Activated CD8-positive, alpha-beta T cell treated with anti-CD3 and anti-CD28 coated beads, Interleukin-2, amount 10 ng/mL, durations not matched to agents 7 days and 5 days (primary cell): ENCODE data around the gene DCTN3. TPM values are rescaled to one million over a fixed set of nuclear protein-coding genes. Genes with fewer than 3 reads are reported as not detected.

Experiments used
- ATAC-seq: fragments of 150-1000 bp; cut with Tn5 transposase; one replicate; pipeline ENCODE4 v1.10.0; 2021; ENCODE audit warnings: moderate library complexity
- CTCF ChIA-PET: fragments of 350-600 bp; sonication (Branson Sonifier 250); formaldehyde crosslinking; loops from one replicate; lab custom pipeline; 2021; ENCODE audit warnings: antibody characterized with exemption; lab: Charles Lee
- POLR2A ChIA-PET: fragments of 350-600 bp; sonication (Branson Sonifier 250); formaldehyde crosslinking; loops from one replicate; lab custom pipeline; 2021; ENCODE audit warnings: antibody characterized with exemption; lab: Charles Lee
- DNase-seq: peaks from one replicate; pipeline ENCODE4 v3.0.0-alpha.2; 2020
- H3K27ac Mint-ChIP-seq: one replicate; pipeline ENCODE4 v1.8.0; 2021; ENCODE audit warnings: mild to moderate bottlenecking, mixed read lengths
- H3K27me3 Mint-ChIP-seq: one replicate; pipeline ENCODE4 v1.8.0; 2021; ENCODE audit warnings: low read depth, mixed read lengths
- H3K36me3 Mint-ChIP-seq: one replicate; pipeline ENCODE4 v1.8.0; 2021; ENCODE audit warnings: low read depth, mixed read lengths
- H3K4me1 Mint-ChIP-seq: one replicate; pipeline ENCODE4 v1.8.0; 2021; ENCODE audit warnings: low read depth, mixed read lengths
- H3K4me3 Mint-ChIP-seq: one replicate; pipeline ENCODE4 v1.8.0; 2021; ENCODE audit warnings: mild to moderate bottlenecking, mixed read lengths
- H3K9me3 Mint-ChIP-seq: one replicate; pipeline ENCODE4 v1.8.0; 2022; ENCODE audit warnings: mixed read lengths; ENCODE audit not compliant: insufficient read depth
- total RNA-seq, 2 experiments: library from RNA; stranded (reverse); gene quantifications; one replicate each; pipeline ENCODE4 v1.2.3, GENCODE V29; 2021

The DCTN3 gene
- total RNA-seq, 2 experiments from 2014 or later: 134 to 140 TPM

DNA sequence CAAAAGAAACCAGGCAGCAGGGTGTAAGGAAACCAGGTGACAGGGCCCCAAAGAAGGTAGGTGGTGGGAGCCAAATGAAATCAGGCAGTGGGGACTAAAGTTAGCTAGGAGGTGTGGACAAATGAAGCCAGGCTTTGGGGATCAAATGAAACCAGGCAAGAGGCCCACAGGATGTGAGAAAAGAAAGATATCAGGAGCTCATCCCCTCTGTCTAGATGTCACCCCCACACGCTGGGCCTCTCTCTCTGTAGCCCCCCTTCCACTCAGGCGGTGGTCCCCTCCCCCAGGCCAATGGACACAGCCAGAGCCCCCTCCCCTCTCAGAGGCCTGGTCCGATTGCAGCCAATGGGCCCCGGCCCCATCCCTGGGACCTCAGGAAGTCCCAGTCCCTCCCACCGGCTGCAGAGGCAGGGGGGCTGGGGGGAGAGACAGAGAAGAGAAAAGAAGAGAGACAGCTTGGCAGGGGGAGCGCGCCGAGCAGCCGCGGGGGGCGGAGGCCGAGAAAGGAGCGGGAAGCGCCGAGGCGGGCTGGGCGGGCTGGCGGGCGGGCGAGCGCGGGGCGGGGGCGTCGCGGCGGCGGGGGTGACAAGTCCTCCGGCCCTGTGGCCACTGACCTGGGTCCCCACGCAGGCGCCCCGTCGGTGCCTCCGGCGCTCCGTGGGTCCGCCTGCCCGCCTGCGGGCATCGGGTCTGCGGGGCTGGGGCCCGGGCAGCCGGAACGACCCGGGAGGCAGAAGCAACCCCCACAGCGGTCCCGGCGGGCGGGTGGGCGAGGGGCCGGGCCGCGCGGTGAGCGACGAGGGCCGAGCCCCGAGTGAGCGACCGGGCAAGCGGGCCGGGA, 42.7 kb downstream of the DCTN3 start:
- no peak overlapping the region for H3K4me3 Mint-ChIP-seq

DNA sequence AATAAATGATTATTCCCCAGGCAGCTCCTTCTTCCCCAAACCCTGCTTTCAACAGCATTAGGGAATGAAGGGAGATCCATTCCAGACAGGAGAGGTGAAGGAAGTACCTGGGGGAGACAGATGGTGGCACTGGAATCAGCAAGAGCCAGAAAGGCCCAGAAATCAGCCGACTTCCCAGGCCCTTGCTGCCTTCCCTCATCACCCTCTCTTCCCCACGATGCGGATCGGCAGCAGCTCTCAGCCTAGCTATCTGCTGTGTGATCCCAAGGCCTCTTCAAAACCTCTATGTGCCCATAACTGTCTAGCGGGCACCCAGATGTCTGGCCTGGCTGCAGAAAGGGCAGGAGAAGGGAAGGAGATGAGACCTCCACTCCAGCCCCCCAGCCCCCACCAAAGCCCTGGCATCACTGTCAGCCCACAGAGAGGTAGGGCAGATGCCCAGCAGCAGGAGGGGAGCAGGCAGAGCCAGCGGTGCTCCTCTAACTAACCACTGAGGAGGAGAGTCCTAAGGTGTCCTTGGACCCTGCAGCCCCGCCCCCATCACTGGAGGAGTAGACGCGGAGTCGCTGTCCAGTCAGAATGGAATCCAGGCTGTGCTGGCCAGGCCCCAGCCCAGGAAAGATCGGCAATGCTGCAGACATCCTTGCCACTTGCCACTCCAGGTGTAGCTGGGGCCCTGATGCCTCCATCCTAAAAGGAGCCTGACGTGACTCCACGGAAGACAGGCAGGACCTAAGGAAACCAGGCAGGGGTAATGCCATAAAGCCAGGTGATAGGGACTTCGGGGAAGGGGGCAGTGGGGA, 43.5 kb downstream of the DCTN3 start:
- POLR2A ChIA-PET: no interaction called here
- Mint-ChIP-seq H3K4me1 (peaks cover 5% of the 10 kb centered on the region), H3K27ac (no peak overlapping the region), H3K36me3 (no peaks in the 10 kb centered on the region), H3K4me3 (no peak overlapping the region), H3K27me3 (peaks cover 52% of the 10 kb centered on the region), H3K9me3 (no peaks in the 10 kb centered on the region)
- ATAC-seq: no peak
- CTCF ChIA-PET: no interaction called here
- DNase-seq: no peak

More for the DNA sequence above, 42.7 kb downstream of the DCTN3 start:
- Mint-ChIP-seq H3K9me3 (no peaks in the 10 kb centered on the region), H3K36me3 (no peaks in the 10 kb centered on the region), H3K4me1 (peaks cover 5% of the 10 kb centered on the region), H3K27ac (no peak overlapping the region), H3K27me3 (peaks cover 55% of the 10 kb centered on the region)
- no peak for ATAC-seq
- ChIA-PET CTCF (no interaction called here), POLR2A (no interaction called here)
- DNase-seq: no peak

DNA sequence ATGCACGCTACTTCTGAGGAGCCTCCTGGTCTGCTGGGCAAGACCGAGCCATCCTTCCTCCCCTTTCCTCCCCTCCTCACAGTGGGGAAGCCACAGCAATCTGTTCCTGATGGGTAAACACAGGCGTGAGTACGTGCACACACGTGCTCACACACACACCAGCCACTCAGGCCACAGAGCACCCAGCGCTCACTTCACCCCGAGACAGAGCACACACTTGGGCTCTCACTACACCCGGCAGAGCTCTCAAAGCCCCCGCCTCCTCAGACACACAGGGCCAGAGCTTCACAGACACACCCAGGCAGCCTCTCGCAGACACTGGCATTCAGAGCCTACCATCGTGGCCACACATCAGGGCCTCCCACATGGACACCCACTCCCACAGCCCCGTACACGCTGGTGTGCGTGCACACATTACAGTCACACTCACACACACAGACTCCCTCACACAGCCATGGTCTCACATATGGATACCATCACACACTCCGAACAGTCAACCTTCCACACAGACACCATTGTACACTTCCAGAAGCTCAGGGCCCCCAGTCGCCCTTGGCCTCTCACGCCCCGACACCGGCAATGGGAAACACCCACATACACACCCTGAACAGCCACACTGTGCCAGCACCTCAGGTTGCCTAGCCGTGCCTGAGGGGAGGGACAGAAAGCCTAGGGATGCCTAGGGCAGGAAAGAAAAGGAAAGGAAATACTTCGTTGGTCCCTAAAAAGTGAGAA, 44.3 kb downstream of the DCTN3 start:
- peaks cover 45% of the 10 kb centered on the region for H3K27me3 Mint-ChIP-seq

DNA sequence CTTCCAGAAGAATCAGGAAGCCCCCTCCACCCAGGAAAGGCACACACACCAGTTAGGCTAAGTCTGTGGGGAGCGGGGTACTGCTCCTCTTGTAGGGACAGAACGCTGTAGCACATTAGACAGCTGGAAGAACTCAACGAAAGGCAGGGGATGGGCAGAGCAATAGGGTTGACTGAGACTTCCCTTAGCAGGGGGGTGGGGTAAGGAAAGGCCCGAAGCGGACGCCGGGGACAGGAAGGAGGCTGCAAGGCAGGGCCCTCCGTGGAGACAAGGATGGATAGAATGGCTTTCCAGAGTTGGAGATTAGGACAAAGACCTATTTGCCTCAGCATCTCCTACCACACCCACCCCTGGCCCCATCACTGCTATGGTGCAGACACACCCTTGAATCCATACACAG, 45.1 kb downstream of the DCTN3 start:
- Mint-ChIP-seq H3K9me3 (no peaks in the 10 kb centered on the region), H3K4me1 (peaks cover 5% of the 10 kb centered on the region), H3K27me3 (peaks cover 39% of the 10 kb centered on the region), H3K4me3 (no peak overlapping the region), H3K36me3 (no peaks in the 10 kb centered on the region), H3K27ac (no peak overlapping the region)
- POLR2A ChIA-PET: no interaction called here
- no peak for DNase-seq
- ATAC-seq: no peak
- CTCF ChIA-PET: no interaction called here

More for the DNA sequence above, 44.3 kb downstream of the DCTN3 start:
- Mint-ChIP-seq H3K9me3 (no peaks in the 10 kb centered on the region), H3K4me1 (peaks cover 5% of the 10 kb centered on the region), H3K27ac (no peak overlapping the region), H3K4me3 (no peak overlapping the region), H3K36me3 (no peaks in the 10 kb centered on the region)
- DNase-seq (no peak), ATAC-seq (no peak)
- ChIA-PET CTCF (no interaction called here), POLR2A (no interaction called here)

DNA sequence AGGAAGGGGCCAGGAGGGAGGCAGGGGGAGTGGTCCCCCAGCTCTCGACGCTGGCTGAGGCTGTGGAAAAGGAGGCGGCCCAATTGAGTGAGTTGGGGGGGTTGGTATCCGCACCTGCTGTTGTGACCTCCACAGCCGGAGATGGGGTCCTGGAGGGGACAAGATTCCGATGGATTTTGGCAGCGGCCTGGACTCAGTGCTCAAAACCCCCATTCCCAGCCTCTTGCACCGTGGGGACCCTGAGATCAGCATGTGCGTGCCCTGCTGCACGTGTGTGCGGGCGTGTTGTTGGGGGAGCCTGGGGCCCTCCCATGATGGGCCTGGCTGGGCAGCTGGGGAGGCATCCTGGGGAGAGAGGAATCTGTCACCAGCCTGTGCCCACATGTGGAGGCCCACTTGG, 45.7 kb downstream of the DCTN3 start:
- Mint-ChIP-seq H3K27me3 (peaks cover 37% of the 10 kb centered on the region), H3K4me1 (peaks cover 5% of the 10 kb centered on the region), H3K36me3 (no peaks in the 10 kb centered on the region), H3K27ac (no peak overlapping the region), H3K9me3 (no peaks in the 10 kb centered on the region), H3K4me3 (no peak overlapping the region)
- ChIA-PET POLR2A (no interaction called here), CTCF (no interaction called here)
- ATAC-seq: no peak
- DNase-seq: no peak

DNA sequence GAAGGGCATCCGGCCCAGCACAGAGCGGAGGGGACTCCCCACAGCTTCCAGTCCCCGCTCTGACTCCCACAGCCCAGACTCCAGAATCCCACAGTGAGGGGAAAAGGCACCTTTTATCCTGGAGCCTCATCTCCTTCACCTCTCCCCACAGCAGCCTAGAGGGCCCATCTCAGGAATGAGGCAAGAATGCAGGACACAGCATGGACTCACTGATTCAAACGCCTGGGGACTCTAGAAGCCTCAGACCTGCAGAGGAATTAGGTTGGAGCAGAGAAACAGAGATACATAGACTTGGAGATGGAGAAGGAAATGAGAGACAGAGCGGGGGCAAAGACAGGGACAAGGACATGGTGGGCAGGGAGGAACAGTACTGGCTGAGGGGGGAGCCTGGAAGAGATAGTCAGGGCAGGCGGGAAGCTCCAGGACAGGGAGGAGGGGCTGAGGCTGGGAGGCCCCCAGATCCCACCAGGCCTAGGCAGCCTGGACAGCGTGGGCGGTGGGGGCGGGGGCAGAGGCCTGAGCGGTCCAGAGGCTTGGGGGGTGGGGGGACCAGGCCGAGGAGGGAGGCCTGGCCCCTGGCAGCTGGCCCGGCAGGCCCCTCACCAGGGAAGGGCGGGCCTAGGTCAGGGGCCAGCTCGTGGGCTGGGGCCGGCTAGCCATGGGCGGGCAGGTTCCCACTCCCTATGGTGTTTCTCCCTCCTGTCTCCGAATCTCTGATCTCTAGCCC, 46.5 kb downstream of the DCTN3 start:
- no peak overlapping the region for H3K4me3 Mint-ChIP-seq
- no peak for ATAC-seq
- H3K36me3 Mint-ChIP-seq: no peaks in the 10 kb centered on the region
- H3K9me3 Mint-ChIP-seq: no peaks in the 10 kb centered on the region
- peaks cover 5% of the 10 kb centered on the region for H3K4me1 Mint-ChIP-seq
- no peak overlapping the region for H3K27ac Mint-ChIP-seq
- POLR2A ChIA-PET: no interaction called here
- DNase-seq: no peak
- peaks cover 30% of the 10 kb centered on the region for H3K27me3 Mint-ChIP-seq
- CTCF ChIA-PET: no interaction called here

DNA sequence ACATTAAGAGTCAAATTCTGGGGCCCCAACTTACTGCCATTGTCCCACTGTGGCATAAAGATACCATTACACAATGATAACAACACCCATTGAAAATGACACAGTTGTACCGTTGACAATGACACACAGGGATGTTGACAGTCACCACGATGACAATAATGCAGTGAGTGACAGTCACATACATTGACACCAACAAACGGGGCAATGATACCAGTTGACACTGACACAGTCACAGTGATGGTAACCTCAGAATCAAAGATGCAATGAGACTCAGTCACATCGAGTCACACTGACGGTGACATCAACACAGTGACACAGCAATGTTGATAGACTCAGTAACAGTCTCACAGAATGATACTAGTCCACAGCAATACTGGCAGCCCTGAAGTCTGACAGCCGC, 47.7 kb downstream of the DCTN3 start:
- peaks cover 5% of the 10 kb centered on the region for H3K4me1 Mint-ChIP-seq
- DNase-seq: no peak
- H3K27me3 Mint-ChIP-seq: peaks cover 29% of the 10 kb centered on the region
- no peak for ATAC-seq
- CTCF ChIA-PET: no interaction called here
- H3K27ac Mint-ChIP-seq: no peak overlapping the region
- H3K4me3 Mint-ChIP-seq: no peak overlapping the region
- no peaks in the 10 kb centered on the region for H3K9me3 Mint-ChIP-seq
- H3K36me3 Mint-ChIP-seq: no peaks in the 10 kb centered on the region
- POLR2A ChIA-PET: no interaction called here

DNA sequence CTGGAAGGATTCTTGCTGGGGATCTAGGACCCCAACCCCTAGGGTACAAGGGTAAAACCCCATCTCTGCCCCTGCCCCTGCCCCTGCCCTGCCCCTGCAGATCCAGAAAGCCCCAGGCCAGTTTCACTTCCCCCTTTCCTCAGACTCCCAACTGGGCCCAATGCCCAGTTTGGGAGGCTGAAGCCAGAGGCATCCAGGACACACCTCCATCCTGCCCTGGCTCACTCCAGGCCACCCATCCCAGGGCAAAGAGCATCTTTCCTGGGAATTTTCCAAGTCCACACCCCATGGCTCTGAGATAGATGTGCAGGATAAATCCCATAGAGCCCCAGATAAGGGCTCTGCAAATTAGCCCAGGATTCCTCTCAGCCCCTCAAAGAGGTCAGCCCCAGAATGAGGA, 48.2 kb downstream of the DCTN3 start:
- ChIA-PET POLR2A (no interaction called here), CTCF (no interaction called here)
- Mint-ChIP-seq H3K4me1 (no peaks in the 10 kb centered on the region), H3K27me3 (peaks cover 27% of the 10 kb centered on the region), H3K9me3 (no peaks in the 10 kb centered on the region), H3K4me3 (no peak overlapping the region), H3K27ac (no peak overlapping the region), H3K36me3 (no peaks in the 10 kb centered on the region)
- DNase-seq: no peak
- ATAC-seq: no peak

DNA sequence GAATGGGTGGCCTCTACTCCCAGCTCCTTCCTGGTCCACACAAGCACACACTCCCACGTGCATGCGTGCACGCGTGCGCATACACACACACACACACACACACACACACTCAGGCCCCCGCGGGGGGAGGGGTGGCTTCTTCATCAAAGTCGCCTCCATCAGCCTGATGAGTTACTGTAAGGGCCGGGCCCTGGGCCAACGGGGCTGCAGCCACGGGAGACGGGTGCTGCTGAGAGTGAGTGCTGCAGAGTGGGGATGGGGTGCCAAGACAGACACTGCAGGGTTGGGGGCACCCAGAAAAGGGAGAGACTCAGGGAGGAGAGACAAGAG, 48.8 kb downstream of the DCTN3 start:
- no peak for ATAC-seq
- no peaks in the 10 kb centered on the region for H3K9me3 Mint-ChIP-seq
- H3K4me3 Mint-ChIP-seq: no peak overlapping the region
- H3K36me3 Mint-ChIP-seq: no peaks in the 10 kb centered on the region
- H3K27me3 Mint-ChIP-seq: peaks cover 25% of the 10 kb centered on the region
- ChIA-PET POLR2A (no interaction called here), CTCF (no interaction called here)
- H3K4me1 Mint-ChIP-seq: no peaks in the 10 kb centered on the region
- DNase-seq: no peak
- no peak overlapping the region for H3K27ac Mint-ChIP-seq

DNA sequence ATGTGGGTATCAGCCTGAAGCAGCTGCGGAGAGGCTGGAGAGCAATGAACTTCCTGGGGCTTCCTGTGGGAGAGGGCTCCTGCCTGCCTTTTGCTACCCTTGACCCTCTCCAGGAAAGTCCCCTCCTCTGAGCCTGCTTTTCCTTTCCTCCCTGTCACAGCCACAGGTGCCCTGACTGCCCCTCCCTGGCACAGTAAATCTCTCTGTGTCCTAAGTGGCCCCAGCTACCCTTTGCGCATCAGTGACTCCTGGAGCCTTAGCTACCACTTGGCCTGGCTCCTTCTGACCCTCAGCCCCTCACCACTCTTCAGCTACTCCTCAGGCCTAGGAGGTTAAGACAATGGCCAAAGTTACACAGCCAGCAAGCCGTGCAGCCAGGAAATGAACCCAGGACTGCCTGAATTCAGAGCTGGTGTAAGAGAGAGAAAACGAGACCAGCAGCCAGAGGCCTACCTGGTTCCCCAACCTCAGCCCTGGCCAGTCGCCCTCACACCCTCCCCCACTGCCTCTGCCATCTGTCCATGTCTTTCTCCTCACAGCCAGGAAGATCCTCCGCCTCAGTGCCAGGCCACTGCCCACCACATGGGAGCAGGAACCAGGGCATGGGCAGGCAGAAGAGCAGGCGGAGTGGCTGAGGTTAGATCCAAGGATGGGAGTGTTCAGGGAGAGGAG, 49.4 kb downstream of the DCTN3 start:
- CTCF ChIA-PET: interaction anchor here (1.2 kb wide), 1 partner anchor 9 kb away, joined by 3 read pairs; no protein-coding TSS in a partner anchor
- no peak overlapping the region for H3K27ac Mint-ChIP-seq

DNA sequence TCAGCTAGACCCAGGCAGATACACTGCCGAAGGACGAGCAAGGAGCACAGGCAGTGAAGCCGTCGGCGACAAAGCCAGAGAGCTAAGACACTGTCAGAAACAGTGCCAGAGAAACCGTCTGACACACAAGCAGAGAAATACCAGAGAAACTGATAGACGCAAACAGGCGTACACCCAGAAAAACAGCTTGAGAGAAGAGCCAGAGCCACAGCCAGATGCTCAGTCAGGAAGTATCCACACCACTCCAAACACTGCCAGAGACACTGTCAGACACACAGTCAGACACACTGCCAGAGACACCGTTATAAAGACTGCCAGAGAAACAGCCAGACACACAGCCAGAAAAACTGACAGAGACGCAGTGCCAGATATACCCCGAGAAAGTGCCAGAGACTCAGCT, 49.9 kb downstream of the DCTN3 start:
- Mint-ChIP-seq H3K4me3 (no peak overlapping the region), H3K27me3 (peaks cover 17% of the 10 kb centered on the region), H3K36me3 (no peaks in the 10 kb centered on the region), H3K27ac (no peak overlapping the region), H3K4me1 (no peaks in the 10 kb centered on the region), H3K9me3 (no peaks in the 10 kb centered on the region)
- ChIA-PET POLR2A (no interaction called here), CTCF (interaction anchor here (1.2 kb wide), 1 partner anchor 8 kb away, joined by 3 read pairs; no protein-coding TSS in a partner anchor)
- DNase-seq (no peak), ATAC-seq (no peak)

More for the DNA sequence above, 49.4 kb downstream of the DCTN3 start:
- POLR2A ChIA-PET: no interaction called here
- H3K36me3 Mint-ChIP-seq: no peaks in the 10 kb centered on the region
- ATAC-seq (no peak), DNase-seq (no peak)
- H3K27me3 Mint-ChIP-seq: peaks cover 20% of the 10 kb centered on the region
- no peak overlapping the region for H3K4me3 Mint-ChIP-seq
- H3K4me1 Mint-ChIP-seq: no peaks in the 10 kb centered on the region
- H3K9me3 Mint-ChIP-seq: no peaks in the 10 kb centered on the region
